Measurements from ENCODE around the gene LMBR1. TPM values are rescaled to one million over a fixed set of nuclear protein-coding genes. Genes with fewer than 3 reads are reported as not detected.
"Not testable (repeated sequence)": the region's sequence is repeated elsewhere in the genome, so short reads cannot be mapped to it uniquely, and the experiment has no call there.

The LMBR1 gene
- polyA plus RNA-seq, 3 donors: 45.2 to 48.0 (median 45.4) TPM

GRCh38 chr7:156868363-156868762, 24.6 kb downstream of the LMBR1 start:
- not testable (repeated sequence) for DNase-seq (ENCODE audit: extremely low read depth in 1 of 11, low read depth in 9 of 11, low spot score in 4 of 11)

GRCh38 chr7:156865493-156865892, 27.5 kb downstream of the LMBR1 start:
- DNase-seq (ENCODE audit: extremely low read depth in 1 of 11, low read depth in 9 of 11, low spot score in 4 of 11): no peak

- not testable (repeated sequence) for DNase-seq (ENCODE audit: extremely low read depth in 1 of 11, low read depth in 9 of 11, low spot score in 4 of 11)
Observed at GRCh38 chr7:156862022-156862421, 31.0 kb downstream of the LMBR1 start.

GRCh38 chr7:156861212-156861611, 31.8 kb downstream of the LMBR1 start:
- DNase-seq (ENCODE audit: extremely low read depth in 1 of 11, low read depth in 9 of 11, low spot score in 4 of 11): no peak

- DNase-seq (ENCODE audit: extremely low read depth in 1 of 11, low read depth in 9 of 11, low spot score in 4 of 11): not testable (repeated sequence)
Observed at GRCh38 chr7:156860099-156860498, 32.9 kb downstream of the LMBR1 start.

GRCh38 chr7:156858523-156858922, 34.5 kb downstream of the LMBR1 start:
- DNase-seq (ENCODE audit: extremely low read depth in 1 of 11, low read depth in 9 of 11, low spot score in 4 of 11): no peak

- no peak for DNase-seq (ENCODE audit: extremely low read depth in 1 of 11, low read depth in 9 of 11, low spot score in 4 of 11)
Observed at GRCh38 chr7:156857757-156858156, 35.2 kb downstream of the LMBR1 start.

- DNase-seq (ENCODE audit: extremely low read depth in 1 of 11, low read depth in 9 of 11, low spot score in 4 of 11): no peak
Observed at GRCh38 chr7:156854654-156855053, 38.3 kb downstream of the LMBR1 start.

- DNase-seq (ENCODE audit: extremely low read depth in 1 of 11, low read depth in 9 of 11, low spot score in 4 of 11): no peak
Observed at GRCh38 chr7:156848979-156849378, 44.0 kb downstream of the LMBR1 start.

- no peak for DNase-seq (ENCODE audit: extremely low read depth in 1 of 11, low read depth in 9 of 11, low spot score in 4 of 11)
Observed at GRCh38 chr7:156845379-156846101, 47.4 kb downstream of the LMBR1 start.

GRCh38 chr7:156843582-156843981, 49.4 kb downstream of the LMBR1 start:
- not testable (repeated sequence) for DNase-seq (ENCODE audit: extremely low read depth in 1 of 11, low read depth in 9 of 11, low spot score in 4 of 11)

GRCh38 chr7:156843157-156843556, 49.8 kb downstream of the LMBR1 start:
- no peak for DNase-seq (ENCODE audit: extremely low read depth in 1 of 11, low read depth in 9 of 11, low spot score in 4 of 11)

- peak in 7 of 11 donors; percentile 7 to 25 (median 18) for DNase-seq (ENCODE audit: extremely low read depth in 1 of 11, low read depth in 9 of 11, low spot score in 4 of 11)
Observed at GRCh38 chr7:156842740-156843140, 50.2 kb downstream of the LMBR1 start.

- DNase-seq (ENCODE audit: extremely low read depth in 1 of 11, low read depth in 9 of 11, low spot score in 4 of 11): no peak
Observed at GRCh38 chr7:156842317-156842716, 50.7 kb downstream of the LMBR1 start.

- DNase-seq (ENCODE audit: extremely low read depth in 1 of 11, low read depth in 9 of 11, low spot score in 4 of 11): no peak
Observed at GRCh38 chr7:156841497-156841896, 51.5 kb downstream of the LMBR1 start.

GRCh38 chr7:156840134-156840533, 52.8 kb downstream of the LMBR1 start:
- no peak for DNase-seq (ENCODE audit: extremely low read depth in 1 of 11, low read depth in 9 of 11, low spot score in 4 of 11)

GRCh38 chr7:156836443-156836842, 56.5 kb downstream of the LMBR1 start:
- DNase-seq (ENCODE audit: extremely low read depth in 1 of 11, low read depth in 9 of 11, low spot score in 4 of 11): no peak

GRCh38 chr7:156834462-156834861, 58.5 kb downstream of the LMBR1 start:
- no peak for DNase-seq (ENCODE audit: extremely low read depth in 1 of 11, low read depth in 9 of 11, low spot score in 4 of 11)

GRCh38 chr7:156833312-156833711, 59.7 kb downstream of the LMBR1 start:
- no peak for DNase-seq (ENCODE audit: extremely low read depth in 1 of 11, low read depth in 9 of 11, low spot score in 4 of 11)

- DNase-seq (ENCODE audit: extremely low read depth in 1 of 11, low read depth in 9 of 11, low spot score in 4 of 11): no peak
Observed at GRCh38 chr7:156832195-156832877, 60.6 kb downstream of the LMBR1 start.
